HepG2 (cell line): Measurements from ENCODE around the gene NTN4. TPM values are rescaled to one million over a fixed set of nuclear protein-coding genes. Genes with fewer than 3 reads are reported as not detected.

Source experiments
- ATAC-seq: fragments of 200-7000 bp; cut with Tn5 transposase; 3 replicates; pipeline ENCODE4 v1.9.1; 2020; ENCODE audit warnings: mild to moderate bottlenecking, moderate library complexity
- BruUV-seq: library from RNA; stranded (reverse); fragments of 400-500 nt; replicated peaks from 2 replicates; lab custom pipeline; 2021; lab: Mats Ljungman, UMichigan
- CTCF ChIA-PET: fragments of 300-600 bp; formaldehyde crosslinking; extraction: SDS; loops from one replicate; lab custom pipeline; 2021; ENCODE audit warnings: low total read pairs, inconsistent platforms, low intra/inter-chr PET ratio; lab: Yijun Ruan, JAX
- POLR2A ChIA-PET: fragments of 350-600 bp; sonication (Branson Sonifier 250); formaldehyde crosslinking; loops from one replicate; lab custom pipeline; 2020; ENCODE audit warnings: antibody characterized with exemption, inconsistent platforms; lab: Yijun Ruan, JAX
- DNase-seq: peaks from one replicate; pipeline ENCODE4 v3.0.0-alpha.2; 2015; ENCODE audit warnings: low spot score
- FAIRE-seq: peaks from 3 replicates; lab custom pipeline; 2011; peaks lifted over from hg19 to GRCh38; lab: Jason Lieb, UNC
- H2AFZ ChIP-seq: one replicate; pipeline ENCODE4 v1.6.1; 2011; ENCODE audit warnings: low read length, inconsistent platforms
- H3K27ac ChIP-seq: fragments of 300-600 bp; 3 replicates; pipeline ENCODE4 v1.8.0; 2011; ENCODE audit warnings: mixed run types, mild to moderate bottlenecking, mixed read lengths, low read length, inconsistent platforms; ENCODE audit not compliant: insufficient read depth; ENCODE audit errors: extremely low read length
- H3K27me3 ChIP-seq, 2 experiments: fragments of 200-600 bp in 1 of 2; 2 replicates in 1 of 2; 3 replicates in 1 of 2; pipeline versions ENCODE4 v1.6.0 to v1.8.0; 2011; ENCODE audit warnings: low read length in 2 of 2, mild to moderate bottlenecking in 2 of 2, moderate library complexity in 2 of 2, inconsistent platforms in 1 of 2; ENCODE audit not compliant: insufficient read depth in 2 of 2, control insufficient read depth in 1 of 2
- H3K36me3 ChIP-seq, 2 experiments: fragments of 200-600 bp in 1 of 2; replicated peaks in 1 of 2; 2 replicates in 1 of 2; 3 replicates in 1 of 2; pipeline versions ENCODE4 v1.5.1 to v1.8.0; 2011; ENCODE audit warnings: low read length in 2 of 2, inconsistent platforms in 1 of 2; ENCODE audit not compliant: insufficient read depth in 2 of 2, control insufficient read depth in 1 of 2
- H3K4me1 ChIP-seq: 2 replicates; pipeline ENCODE4 v1.5.1; 2012; ENCODE audit warnings: low read length, inconsistent platforms; ENCODE audit not compliant: insufficient read depth
- H3K4me2 ChIP-seq: 2 replicates; pipeline ENCODE4 v1.6.0; 2011; ENCODE audit warnings: low read depth, low read length, inconsistent platforms
- H3K4me3 ChIP-seq, 3 experiments: fragments of 200-600 bp in 1 of 3; sonication (generic), shearing (Covaris generic) in 1 of 3; replicated peaks in 1 of 3; 2 replicates each; pipeline ENCODE4 v1.5.1; 2011 to 2016; ENCODE audit warnings: low read length in 3 of 3, inconsistent platforms in 2 of 3, low read depth in 2 of 3, mild to moderate bottlenecking in 2 of 3, control low read depth in 1 of 3, mixed read lengths in 1 of 3; ENCODE audit not compliant: insufficient read depth in 1 of 3
- H3K79me2 ChIP-seq: one replicate; pipeline ENCODE4 v1.6.1; 2011; ENCODE audit warnings: low read length, inconsistent platforms; ENCODE audit not compliant: insufficient read depth
- H3K9ac ChIP-seq: 2 replicates; pipeline ENCODE4 v1.6.0; 2011; ENCODE audit warnings: mild to moderate bottlenecking, low read depth, low read length, inconsistent platforms; ENCODE audit not compliant: insufficient read depth
- H3K9me3 ChIP-seq: 2 replicates; pipeline ENCODE4 v1.5.1; 2012; ENCODE audit warnings: mild to moderate bottlenecking, low read length
- H4K20me1 ChIP-seq: 2 replicates; pipeline ENCODE4 v1.6.0; 2011; ENCODE audit warnings: inconsistent platforms, mild to moderate bottlenecking, low read length, moderate library complexity; ENCODE audit not compliant: insufficient read depth
- ADNP ChIP-seq: sonication (generic); formaldehyde crosslinking; IDR thresholded peaks from 2 replicates; pipeline ENCODE4 v1.4.0; 2020; ENCODE audit warnings: missing genetic modification reagents
- ELF3 ChIP-seq: IDR thresholded peaks from 2 replicates; pipeline ENCODE4 v1.6.1; 2016; ENCODE audit warnings: missing genetic modification reagents, missing compliant biosample characterization
- HES4 ChIP-seq: sonication (generic); formaldehyde crosslinking; IDR thresholded peaks from 2 replicates; pipeline ENCODE4 v1.9.0; 2021; ENCODE audit warnings: mild to moderate bottlenecking, missing genetic modification reagents, borderline replicate concordance
- NR2F1 ChIP-seq, 2 experiments: fragments of 450-650 bp in 1 of 2; formaldehyde crosslinking in 1 of 2; IDR thresholded peaks; 2 replicates each; pipeline versions ENCODE4 v1.5.0 to v1.6.1; 2016 to 2020; ENCODE audit warnings: mild to moderate bottlenecking in 1 of 2, missing compliant biosample characterization in 1 of 2, missing genetic modification reagents in 1 of 2, moderate library complexity in 1 of 2
- RAD51 ChIP-seq: fragments of 450-650 bp; IDR thresholded peaks from 2 replicates; pipeline ENCODE4 v1.6.1; 2016; ENCODE audit warnings: borderline replicate concordance
- SRSF9 ChIP-seq: fragments of 200-400 bp; formaldehyde crosslinking; IDR thresholded peaks from 2 replicates; pipeline ENCODE4 v1.6.1; 2018; ENCODE audit warnings: borderline replicate concordance, mild to moderate bottlenecking, low read depth, low read length; ENCODE audit not compliant: insufficient read depth, poor library complexity, severe bottlenecking
- ZNF326 ChIP-seq: sonication (generic); formaldehyde crosslinking; IDR thresholded peaks from 2 replicates; pipeline ENCODE4 v1.4.0; 2020; ENCODE audit warnings: missing genetic modification reagents, borderline replicate concordance
- ZNF362 ChIP-seq: sonication (generic); formaldehyde crosslinking; IDR thresholded peaks from 2 replicates; pipeline ENCODE4 v1.4.0; 2020; ENCODE audit warnings: missing genetic modification reagents, mild to moderate bottlenecking, borderline replicate concordance
- ZNF597 ChIP-seq: sonication (generic); formaldehyde crosslinking; IDR thresholded peaks from 2 replicates; pipeline ENCODE4 v1.5.0; 2020; ENCODE audit warnings: missing genetic modification reagents
- ZNF720 ChIP-seq: sonication (generic); formaldehyde crosslinking; IDR thresholded peaks from 2 replicates; pipeline ENCODE4 v1.4.0; 2020; ENCODE audit warnings: missing genetic modification reagents
- whole genome bisulfite sequencing: methylation state at CpG from one replicate; pipeline ENCODE4 v1.1.6; 2017; ENCODE audit warnings: low lambda C conversion rate; 5-methylcytosine and 5-hydroxymethylcytosine counted together
- in situ Hi-C: cut with HindIII; loops from 2 replicates; pipeline ENCODE4 v1.10.0; 2017; ENCODE audit warnings: low pct_unique_long_range_greater_than_20kb; ENCODE audit not compliant: extremely low pct_ligation_motif_present
- intact Hi-C: fragments of 100-400 bp; cut with micrococcal nuclease; formaldehyde crosslinking; loops from one replicate; pipeline ENCODE4 v1.10.0; 2022; ENCODE audit not compliant: unreplicated experiment
- polyA plus RNA-seq, 8 experiments: library from polyadenylated mRNA; depleted of rRNA in 3 of 8; stranded (reverse) in 7 of 8; unstranded in 1 of 8; fragments of >200 nt; fragmentation: Illumina TruSeq in 4 of 8; extraction: Trizol in 4 of 8; gene quantifications; 2 replicates each; pipeline versions ENCODE4 v1.2.1 to v1.2.3, GENCODE V29; 2011 to 2016; ENCODE audit warnings: low read depth in 4 of 8, missing spikeins in 1 of 8, mixed read lengths in 1 of 8; ENCODE audit not compliant: insufficient read depth in 1 of 8
- total RNA-seq, 5 experiments: library from RNA; depleted of rRNA; stranded (reverse); fragments of >200 nt; fragmentation: Illumina TruSeq; extraction: Trizol; gene quantifications; 2 replicates each; pipeline ENCODE4 v1.2.3, GENCODE V29; 2016; ENCODE audit warnings: low read depth in 1 of 5
- TF ChIP-seq, protein P1 (sequence below): sonication (generic); formaldehyde crosslinking; IDR thresholded peaks from 2 replicates; pipeline ENCODE4 v1.8.0; 2022; ENCODE audit warnings: missing genetic modification reagents, mild to moderate bottlenecking, moderate library complexity, borderline replicate concordance

The NTN4 gene
- total and polyA plus RNA-seq, 2 of the 13 experiments (the other 11 are each of a cell fraction or from before 2014, with no cell fraction given), result 7.8 to 11.5 TPM

DNA sequence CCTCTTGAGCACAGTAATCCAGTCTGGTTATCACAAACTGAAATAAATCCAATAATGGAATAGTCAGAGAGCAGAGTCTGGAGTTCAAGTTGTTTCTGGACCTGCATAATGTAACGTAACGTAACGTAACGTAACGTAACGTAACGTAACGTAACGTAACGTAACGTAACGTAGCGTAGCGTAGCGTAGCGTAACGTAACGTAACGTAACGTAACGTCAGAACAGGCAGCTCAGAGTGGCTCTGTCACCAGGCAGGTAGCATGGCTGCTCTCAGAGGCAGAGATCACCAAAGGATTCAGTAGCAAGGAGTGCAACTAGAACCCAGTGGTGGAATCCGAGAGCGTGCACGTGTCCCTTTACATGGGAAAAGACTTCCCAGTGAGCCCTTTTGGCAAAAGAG lies 153.6 kb downstream of the NTN4 start:
- Histone ChIP-seq H3K4me1 (peaks cover 37% of the 10 kb centered on the region), H3K9ac (no peak overlapping the region), H3K79me2 (no peaks in the 10 kb centered on the region), H3K4me2 (no peak overlapping the region), H3K9me3 (no peaks in the 10 kb centered on the region), H4K20me1 (no peaks in the 10 kb centered on the region), H3K27me3 (no peaks in the 10 kb centered on the region; a peak in 1 of 5 replicates), H2AFZ (no peak overlapping the region), H3K27ac (no peak overlapping the region), H3K36me3 (no peaks in the 10 kb centered on the region), H3K4me3 (no peak overlapping the region)
- TF ChIP-seq SRSF9, result no peak
- TF ChIP-seq ZNF362 (CRISPR knock-in tag), result no peak
- no peak for TF ChIP-seq ZNF597
- TF ChIP-seq ZNF720 (CRISPR knock-in tag), result no peak
- no peak for TF ChIP-seq NR2F1 (CRISPR knock-in tag; IDR thresholded peaks at IDR 0.05)
- TF ChIP-seq ZNF326 (CRISPR knock-in tag), result no peak
- TF ChIP-seq RAD51, result no peak
- TF ChIP-seq, protein P1, sequence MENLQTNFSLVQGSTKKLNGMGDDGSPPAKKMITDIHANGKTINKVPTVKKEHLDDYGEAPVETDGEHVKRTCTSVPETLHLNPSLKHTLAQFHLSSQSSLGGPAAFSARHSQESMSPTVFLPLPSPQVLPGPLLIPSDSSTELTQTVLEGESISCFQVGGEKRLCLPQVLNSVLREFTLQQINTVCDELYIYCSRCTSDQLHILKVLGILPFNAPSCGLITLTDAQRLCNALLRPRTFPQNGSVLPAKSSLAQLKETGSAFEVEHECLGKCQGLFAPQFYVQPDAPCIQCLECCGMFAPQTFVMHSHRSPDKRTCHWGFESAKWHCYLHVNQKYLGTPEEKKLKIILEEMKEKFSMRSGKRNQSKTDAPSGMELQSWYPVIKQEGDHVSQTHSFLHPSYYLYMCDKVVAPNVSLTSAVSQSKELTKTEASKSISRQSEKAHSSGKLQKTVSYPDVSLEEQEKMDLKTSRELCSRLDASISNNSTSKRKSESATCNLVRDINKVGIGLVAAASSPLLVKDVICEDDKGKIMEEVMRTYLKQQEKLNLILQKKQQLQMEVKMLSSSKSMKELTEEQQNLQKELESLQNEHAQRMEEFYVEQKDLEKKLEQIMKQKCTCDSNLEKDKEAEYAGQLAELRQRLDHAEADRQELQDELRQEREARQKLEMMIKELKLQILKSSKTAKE (CRISPR knock-in tag), result no peak
- TF ChIP-seq HES4 (CRISPR knock-in tag), result no peak
- no peak for TF ChIP-seq ADNP (CRISPR knock-in tag)
- TF ChIP-seq ELF3, result no peak
- ChIA-PET POLR2A (no interaction called here), CTCF (no interaction called here)
- DNase-seq (no peak), ATAC-seq (no peak), FAIRE-seq (no peak)
- no TSS peak for BruUV-seq
- intact Hi-C loops (no loop called here), in situ Hi-C loops (no loop called here)
- 90% methylated on average over 24 of the region's 24 CpGs for WGBS
